ENCODE results near the gene GNG7.

DNA sequence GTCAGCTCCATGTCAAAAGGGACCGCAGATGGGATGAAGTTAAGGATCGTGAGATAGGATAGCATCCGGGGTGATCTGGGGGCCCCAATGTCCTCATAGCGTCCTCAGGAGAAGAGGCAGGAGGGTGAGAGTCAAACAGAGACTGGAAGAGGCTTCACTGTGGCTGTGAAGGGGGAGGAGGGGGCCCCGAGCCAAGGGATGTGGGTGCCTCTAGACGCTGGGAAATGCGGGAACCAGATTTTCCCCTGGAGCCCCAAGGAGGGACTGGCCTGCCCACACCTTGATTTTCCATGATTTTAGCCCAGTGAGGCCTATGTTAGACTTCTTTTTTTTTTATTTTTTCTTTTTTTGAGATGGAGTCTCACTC lies 61.2 kb downstream of the GNG7 start:
- TF ChIP-seq, protein P1, sequence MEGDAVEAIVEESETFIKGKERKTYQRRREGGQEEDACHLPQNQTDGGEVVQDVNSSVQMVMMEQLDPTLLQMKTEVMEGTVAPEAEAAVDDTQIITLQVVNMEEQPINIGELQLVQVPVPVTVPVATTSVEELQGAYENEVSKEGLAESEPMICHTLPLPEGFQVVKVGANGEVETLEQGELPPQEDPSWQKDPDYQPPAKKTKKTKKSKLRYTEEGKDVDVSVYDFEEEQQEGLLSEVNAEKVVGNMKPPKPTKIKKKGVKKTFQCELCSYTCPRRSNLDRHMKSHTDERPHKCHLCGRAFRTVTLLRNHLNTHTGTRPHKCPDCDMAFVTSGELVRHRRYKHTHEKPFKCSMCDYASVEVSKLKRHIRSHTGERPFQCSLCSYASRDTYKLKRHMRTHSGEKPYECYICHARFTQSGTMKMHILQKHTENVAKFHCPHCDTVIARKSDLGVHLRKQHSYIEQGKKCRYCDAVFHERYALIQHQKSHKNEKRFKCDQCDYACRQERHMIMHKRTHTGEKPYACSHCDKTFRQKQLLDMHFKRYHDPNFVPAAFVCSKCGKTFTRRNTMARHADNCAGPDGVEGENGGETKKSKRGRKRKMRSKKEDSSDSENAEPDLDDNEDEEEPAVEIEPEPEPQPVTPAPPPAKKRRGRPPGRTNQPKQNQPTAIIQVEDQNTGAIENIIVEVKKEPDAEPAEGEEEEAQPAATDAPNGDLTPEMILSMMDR (IDR thresholded peaks at IDR 0.05; ENCODE audit: low read length) = no peak
- TF ChIP-seq EZH2phosphoT487 (IDR thresholded peaks at IDR 0.05; ENCODE audit: low read length) = no peak
- no peak for TF ChIP-seq EZH2 (optimal IDR thresholded peaks at IDR 0.05; ENCODE audit: low read depth, low read length)

All from MM.1S (cell line).